ENCODE data around the gene HSPB6. TPM values are rescaled to one million over a fixed set of nuclear protein-coding genes. Genes with fewer than 3 reads are reported as not detected.

The HSPB6 gene
- total RNA-seq, 1 donor from 2014 or later, result 662 TPM

DNA sequence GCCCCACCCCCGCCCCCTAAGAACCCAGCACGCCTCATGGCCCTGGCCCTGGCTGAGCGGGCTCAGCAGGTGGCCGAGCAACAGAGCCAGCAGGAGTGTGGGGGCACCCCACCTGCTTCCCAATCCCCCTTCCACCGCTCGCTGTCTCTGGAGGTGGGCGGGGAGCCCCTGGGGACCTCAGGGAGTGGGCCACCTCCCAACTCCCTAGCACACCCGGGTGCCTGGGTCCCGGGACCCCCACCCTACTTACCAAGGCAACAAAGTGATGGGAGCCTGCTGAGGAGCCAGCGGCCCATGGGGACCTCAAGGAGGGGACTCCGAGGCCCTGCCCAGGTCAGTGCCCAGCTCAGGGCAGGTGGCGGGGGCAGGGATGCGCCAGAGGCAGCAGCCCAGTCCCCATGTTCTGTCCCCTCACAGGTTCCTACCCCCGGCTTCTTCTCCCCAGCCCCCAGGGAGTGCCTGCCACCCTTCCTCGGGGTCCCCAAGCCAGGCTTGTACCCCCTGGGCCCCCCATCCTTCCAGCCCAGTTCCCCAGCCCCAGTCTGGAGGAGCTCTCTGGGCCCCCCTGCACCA, 30.5 kb upstream of the HSPB6 start:
- ATAC-seq (no peak), DNase-seq (ENCODE audit: missing footprints) (no peak)
- intact Hi-C loops (cut with DNase I), result no loop called here

GRCh38 chr19:35786299-35787160, 29.7 kb upstream of the HSPB6 start:
- intact Hi-C loops (cut with DNase I), result no loop called here
- DNase-seq (ENCODE audit: missing footprints) (no peak), ATAC-seq (no peak)

DNA sequence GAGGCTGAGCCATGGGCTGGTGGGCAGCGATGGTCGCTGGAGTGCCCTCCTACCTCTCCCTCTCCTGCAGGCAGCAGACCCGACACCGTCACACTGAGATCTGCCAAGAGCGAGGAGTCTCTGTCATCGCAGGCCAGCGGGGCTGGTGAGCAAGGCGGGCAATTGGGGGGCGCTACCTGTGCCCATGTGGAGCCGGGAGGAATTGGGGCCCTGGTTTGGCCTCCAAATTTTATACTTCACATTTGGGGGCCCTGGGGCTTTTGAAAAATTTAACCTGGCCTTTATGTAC, 28.5 kb upstream of the HSPB6 start:
- DNase-seq (ENCODE audit: missing footprints) (no peak), ATAC-seq (no peak)
- intact Hi-C loops (cut with DNase I), result no loop called here

- DNase-seq (ENCODE audit: missing footprints) (no peak), ATAC-seq (no peak)
- intact Hi-C loops (cut with DNase I), result no loop called here
These were observed 27.9 kb upstream of the HSPB6 start for GRCh38 chr19:35784503-35785338.

DNA sequence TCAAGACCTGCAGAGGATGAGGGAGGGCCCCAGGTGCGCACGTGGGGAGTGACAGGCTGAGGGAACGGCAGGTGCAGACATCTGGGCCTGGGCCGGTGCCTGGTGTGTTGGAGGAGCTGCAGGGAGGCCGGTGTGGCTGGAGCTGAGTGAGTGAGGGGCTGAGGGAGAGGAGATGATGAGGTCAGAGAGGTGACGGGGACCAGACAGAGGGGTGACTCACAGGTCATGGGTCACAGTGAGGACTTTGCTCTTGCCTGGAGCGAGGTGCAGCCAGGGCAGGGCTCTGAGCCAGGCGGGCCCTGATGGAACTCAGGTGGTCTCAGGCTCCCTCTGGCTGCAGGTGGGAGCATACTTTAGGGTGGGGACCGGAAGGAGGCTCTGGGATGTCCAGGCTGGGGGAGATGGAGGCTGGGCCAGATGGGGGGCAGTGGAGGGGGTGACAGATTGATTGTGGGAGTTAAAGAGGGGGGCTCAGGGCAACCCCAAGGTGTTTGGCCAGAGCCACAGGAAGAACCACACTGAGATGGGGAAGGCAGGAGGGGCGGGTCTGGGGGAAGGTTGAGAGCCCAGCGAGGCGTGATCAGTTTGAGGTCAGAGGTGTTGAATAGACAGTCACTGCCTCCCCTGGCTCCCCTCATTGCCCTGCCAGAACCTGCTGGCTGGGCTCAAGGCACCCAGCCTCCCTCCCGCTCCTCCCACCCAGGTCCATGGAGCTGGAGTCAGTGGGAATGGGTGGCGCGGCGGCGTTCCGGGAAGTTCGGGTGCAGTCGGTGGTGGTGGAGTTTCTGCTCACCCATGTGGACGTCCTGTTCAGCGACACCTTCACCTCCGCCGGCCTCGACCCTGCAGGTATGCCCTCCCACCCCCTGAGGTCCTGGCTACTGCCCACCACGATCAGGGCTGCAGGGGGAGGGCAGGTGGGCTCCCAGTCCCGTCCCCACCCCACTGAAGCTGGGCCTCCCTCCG, 26.9 kb upstream of the HSPB6 start:
- intact Hi-C loops (cut with DNase I), result no loop called here

DNA sequence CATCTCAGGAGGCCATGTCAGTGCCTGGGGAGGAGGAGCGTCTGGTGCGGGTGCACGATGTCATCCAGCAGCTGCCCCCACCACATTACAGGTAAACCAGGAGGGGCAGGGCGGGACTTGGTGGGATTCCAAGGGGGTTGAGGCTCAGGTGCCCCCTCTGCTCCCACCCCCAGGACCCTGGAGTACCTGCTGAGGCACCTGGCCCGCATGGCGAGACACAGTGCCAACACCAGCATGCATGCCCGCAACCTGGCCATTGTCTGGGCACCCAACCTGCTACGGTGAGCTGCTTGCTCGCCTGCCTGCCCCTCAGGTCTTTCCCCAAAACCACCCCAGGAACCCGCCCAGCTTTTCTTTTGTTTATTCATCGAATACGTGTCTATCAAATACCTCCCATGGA, 25.8 kb upstream of the HSPB6 start:
- intact Hi-C loops (cut with DNase I), result no loop called here
- no peak for ATAC-seq
- no peak for DNase-seq (ENCODE audit: missing footprints)

More for the DNA sequence above, 26.9 kb upstream of the HSPB6 start:
- DNase-seq (ENCODE audit: missing footprints), result no peak
- no peak for ATAC-seq

GRCh38 chr19:35781650-35782049, 24.8 kb upstream of the HSPB6 start:
- ATAC-seq, result no peak
- intact Hi-C loops (cut with DNase I), result no loop called here
- no peak for DNase-seq (ENCODE audit: missing footprints)

GRCh38 chr19:35780717-35781116, 23.9 kb upstream of the HSPB6 start:
- DNase-seq (ENCODE audit: missing footprints) (no peak), ATAC-seq (no peak)
- intact Hi-C loops (cut with DNase I), result no loop called here

DNA sequence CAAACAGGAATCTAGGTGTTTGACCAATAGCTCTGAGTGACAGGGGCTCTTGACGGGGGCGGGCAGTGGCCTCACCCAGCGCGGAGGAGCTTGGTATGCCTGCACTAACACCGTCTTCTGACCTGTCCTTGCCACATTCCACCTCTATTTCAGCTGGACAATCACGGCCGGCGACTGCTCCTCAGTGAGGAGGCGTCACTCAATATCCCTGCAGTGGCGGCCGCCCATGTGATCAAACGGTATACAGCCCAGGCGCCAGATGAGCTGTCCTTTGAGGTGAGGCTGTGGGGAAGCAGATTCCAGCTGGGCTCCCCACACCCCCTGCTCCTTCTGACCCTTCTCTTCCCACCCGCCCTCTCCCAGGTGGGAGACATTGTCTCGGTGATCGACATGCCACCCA, 23.2 kb upstream of the HSPB6 start:
- intact Hi-C loops (cut with DNase I), result no loop called here
- ATAC-seq, result no peak
- no peak for DNase-seq (ENCODE audit: missing footprints)

- ATAC-seq (no peak), DNase-seq (ENCODE audit: missing footprints) (no peak)
- intact Hi-C loops (cut with DNase I), result no loop called here
These were observed 22.2 kb upstream of the HSPB6 start for GRCh38 chr19:35779033-35779432.

GRCh38 chr19:35777961-35778360, 21.1 kb upstream of the HSPB6 start:
- DNase-seq (ENCODE audit: missing footprints), result no peak
- no peak for ATAC-seq
- intact Hi-C loops (cut with DNase I), result no loop called here

DNA sequence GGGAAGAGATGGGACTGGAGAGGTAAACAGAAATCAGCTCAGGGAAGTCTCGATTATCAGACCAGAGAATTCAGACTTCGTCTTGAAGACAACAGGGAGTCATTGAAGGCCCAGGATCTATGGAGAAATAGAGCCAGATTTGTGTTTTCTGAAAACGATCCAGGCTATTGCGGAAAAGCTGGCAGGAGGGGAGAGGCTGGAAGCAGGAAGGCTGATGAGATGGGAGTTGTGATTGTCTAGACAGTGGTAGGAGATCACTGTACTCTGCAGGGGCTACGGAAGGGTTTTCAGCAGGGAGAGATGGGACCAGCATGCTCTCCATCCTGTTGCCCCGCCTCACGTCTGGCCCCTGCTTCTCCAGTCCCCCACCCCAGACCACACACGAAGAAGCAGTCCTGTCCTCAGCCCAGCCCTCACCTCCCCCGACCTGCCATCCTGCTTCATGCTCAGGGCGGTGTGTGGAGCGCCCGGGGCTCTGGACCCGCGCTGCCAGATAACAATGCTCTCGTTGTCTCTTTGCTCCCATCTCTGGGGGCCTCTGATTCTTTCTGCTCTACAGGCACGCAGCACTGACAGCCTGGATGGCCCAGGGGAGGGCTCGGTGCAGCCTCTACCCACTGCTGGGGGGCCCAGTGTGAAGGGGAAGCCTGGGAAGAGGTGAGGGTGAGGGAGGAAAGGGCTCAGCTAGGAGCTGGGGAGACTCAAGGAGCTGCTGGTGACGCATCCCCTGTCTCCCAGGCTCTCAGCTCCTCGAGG, 20.4 kb upstream of the HSPB6 start:
- intact Hi-C loops (cut with DNase I), result no loop called here
- no peak for DNase-seq (ENCODE audit: missing footprints)
- ATAC-seq, result no peak

DNA sequence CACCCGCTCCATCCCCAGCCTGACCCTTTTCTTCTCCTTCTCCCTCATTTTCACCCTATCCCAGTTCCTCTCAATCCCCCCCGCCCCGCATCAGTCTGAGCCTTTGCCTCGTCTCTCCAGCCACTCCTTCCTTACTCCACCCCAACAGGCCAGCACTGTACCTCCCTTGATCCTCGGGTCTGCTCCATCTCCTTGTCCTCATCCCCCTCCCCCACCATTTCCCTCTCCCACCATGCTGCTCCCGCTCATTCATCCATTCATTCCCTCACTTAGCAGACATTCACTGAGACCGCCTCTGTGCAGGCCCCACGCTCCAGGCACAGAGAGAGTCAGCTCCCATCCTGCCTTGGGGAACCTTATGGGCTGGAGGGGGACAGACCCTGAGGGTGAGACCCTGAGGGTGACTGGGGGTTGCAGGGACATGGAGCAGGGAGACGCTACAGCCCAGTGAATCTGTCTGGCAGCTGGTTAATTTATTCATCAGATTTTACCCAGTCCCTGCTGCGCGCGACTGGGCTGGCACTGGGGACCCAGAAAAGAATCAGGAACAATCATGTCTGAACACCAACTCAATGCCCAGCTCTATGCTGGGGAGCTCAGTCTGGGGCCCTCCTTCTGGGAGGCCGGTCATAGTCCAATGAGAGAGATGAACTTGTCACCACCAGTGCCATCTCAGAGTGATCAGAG, 19.4 kb upstream of the HSPB6 start:
- DNase-seq (ENCODE audit: missing footprints) (no peak), ATAC-seq (no peak)
- intact Hi-C loops (cut with DNase I), result no loop called here

GRCh38 chr19:35775298-35776101, 18.7 kb upstream of the HSPB6 start, which contains the start of gene ARHGAP33:
Gene ARHGAP33 (plus strand): TSS chr19:35775564. CDS start chr19:35775659, 95 bp downstream.
- DNase-seq (ENCODE audit: missing footprints) (peak; percentile 100), ATAC-seq (peak; percentile 99)
- intact Hi-C loops (cut with DNase I), result no loop called here

- ATAC-seq, result no peak
- intact Hi-C loops (cut with DNase I), result no loop called here
These were observed 18.1 kb upstream of the HSPB6 start for GRCh38 chr19:35775046-35775297.

DNA sequence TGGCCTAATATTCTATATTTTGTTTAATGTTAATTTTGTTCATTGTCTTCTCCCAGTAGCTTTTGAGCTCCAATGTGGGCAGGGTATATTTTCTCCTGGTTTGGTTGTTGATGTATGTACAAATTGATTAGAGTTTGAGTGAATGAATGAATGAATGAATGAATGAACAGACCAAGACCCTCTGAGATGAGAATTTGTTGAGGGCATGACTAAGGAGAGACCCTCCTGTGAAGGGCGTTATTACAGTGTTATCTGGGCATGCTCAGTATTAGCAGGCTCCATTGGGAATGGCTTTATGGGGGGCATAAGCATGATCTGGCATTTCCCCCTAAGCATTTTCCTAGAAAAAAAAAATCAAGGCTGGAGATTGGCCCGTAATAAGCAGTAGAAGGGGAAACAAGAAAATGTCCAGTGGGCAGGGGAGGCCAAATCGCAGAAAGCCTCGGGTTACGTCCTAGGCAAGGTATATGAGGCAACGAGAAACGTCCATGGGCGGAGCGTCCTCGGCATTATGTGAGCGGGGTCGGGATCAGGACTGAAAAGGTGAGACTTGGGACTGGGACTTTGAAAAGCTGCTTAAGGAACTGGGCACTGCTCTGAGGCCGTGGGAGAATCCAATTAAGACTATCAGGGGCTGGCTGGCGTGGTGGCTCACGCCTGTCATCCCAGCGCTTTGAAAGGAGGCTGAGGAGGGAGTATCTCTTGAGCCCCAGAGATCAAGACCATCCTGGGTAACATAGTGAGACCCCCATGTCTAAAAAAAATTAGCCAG, 17.6 kb upstream of the HSPB6 start:
- peak; percentile 42 for DNase-seq (ENCODE audit: missing footprints)
- intact Hi-C loops (cut with DNase I), result no loop called here
- no peak for ATAC-seq

More at GRCh38 chr19:35775046-35775297, 18.1 kb upstream of the HSPB6 start:
- DNase-seq (ENCODE audit: missing footprints), result no peak
